OCI-LY3 (cell line): Measurements from ENCODE around the gene NR6A1.

ENCODE experiments used
- EZH2phosphoT487 ChIP-seq: fragments of 200-600 bp; shearing (Covaris generic); IDR thresholded peaks from 2 replicates; pipeline ENCODE4 v1.6.1; 2018; ENCODE audit warnings: antibody characterized with exemption, mixed run types, low read depth
- TF ChIP-seq, protein P1 (sequence below): fragments of 200-600, 300-600 bp; sonication (generic); IDR thresholded peaks from 2 replicates; pipeline ENCODE4 v1.5.1; 2014; ENCODE audit warnings: antibody characterized with exemption, low read length, low read depth

DNA sequence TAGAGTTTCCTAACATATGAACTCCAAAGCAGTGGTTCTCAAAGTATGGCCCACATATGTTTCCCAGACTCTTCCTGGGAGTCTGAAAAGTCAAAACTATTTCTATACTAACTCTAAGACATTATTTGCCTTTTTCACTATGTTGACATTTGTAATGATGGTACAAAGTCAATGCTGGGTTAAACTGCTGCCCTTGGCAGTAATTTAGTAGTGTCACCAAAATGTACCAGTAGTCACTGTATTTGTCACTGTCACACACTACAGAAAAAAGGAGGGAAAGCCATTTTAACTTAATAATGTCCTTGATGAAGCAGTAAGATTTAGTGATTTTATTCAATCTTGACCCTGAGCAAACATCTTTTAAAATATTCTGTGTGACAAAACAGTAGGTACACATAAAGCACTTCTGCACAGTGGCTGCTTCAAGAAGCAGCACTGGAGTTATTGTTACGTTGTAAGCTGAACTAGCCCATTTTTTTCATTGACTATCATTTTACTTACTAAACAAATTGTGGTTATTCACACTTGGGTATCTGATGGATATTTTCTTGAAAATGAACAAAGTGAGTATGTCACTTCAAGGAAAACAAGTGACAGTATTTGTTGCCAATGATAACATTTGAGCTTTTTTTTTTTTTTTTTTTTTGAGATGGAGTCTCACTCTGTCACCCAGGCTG is 90.3 kb downstream of the NR6A1 start:
- TF ChIP-seq, protein P1, sequence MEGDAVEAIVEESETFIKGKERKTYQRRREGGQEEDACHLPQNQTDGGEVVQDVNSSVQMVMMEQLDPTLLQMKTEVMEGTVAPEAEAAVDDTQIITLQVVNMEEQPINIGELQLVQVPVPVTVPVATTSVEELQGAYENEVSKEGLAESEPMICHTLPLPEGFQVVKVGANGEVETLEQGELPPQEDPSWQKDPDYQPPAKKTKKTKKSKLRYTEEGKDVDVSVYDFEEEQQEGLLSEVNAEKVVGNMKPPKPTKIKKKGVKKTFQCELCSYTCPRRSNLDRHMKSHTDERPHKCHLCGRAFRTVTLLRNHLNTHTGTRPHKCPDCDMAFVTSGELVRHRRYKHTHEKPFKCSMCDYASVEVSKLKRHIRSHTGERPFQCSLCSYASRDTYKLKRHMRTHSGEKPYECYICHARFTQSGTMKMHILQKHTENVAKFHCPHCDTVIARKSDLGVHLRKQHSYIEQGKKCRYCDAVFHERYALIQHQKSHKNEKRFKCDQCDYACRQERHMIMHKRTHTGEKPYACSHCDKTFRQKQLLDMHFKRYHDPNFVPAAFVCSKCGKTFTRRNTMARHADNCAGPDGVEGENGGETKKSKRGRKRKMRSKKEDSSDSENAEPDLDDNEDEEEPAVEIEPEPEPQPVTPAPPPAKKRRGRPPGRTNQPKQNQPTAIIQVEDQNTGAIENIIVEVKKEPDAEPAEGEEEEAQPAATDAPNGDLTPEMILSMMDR, result no peak
- TF ChIP-seq EZH2phosphoT487, result no peak
